Activated naive CD4-positive, alpha-beta T cell treated with Interleukin-2 at 50 U/mL for 16 hours (primary cell): ENCODE data around the gene ABCC3.

Source experiments
- DNase-seq: peaks from one replicate; pipeline ENCODE4 v3.0.0-alpha.2; 2020

Gene ABCC3

GRCh38 chr17:50605429-50605828, 29.3 kb upstream of the ABCC3 start:
- no peak for DNase-seq

- no peak for DNase-seq
Measured at GRCh38 chr17:50607522-50608175, 27.0 kb upstream of the ABCC3 start.

GRCh38 chr17:50608700-50609379, 25.8 kb upstream of the ABCC3 start:
- no peak for DNase-seq

GRCh38 chr17:50609380-50610074, 25.2 kb upstream of the ABCC3 start:
- DNase-seq, result no peak

GRCh38 chr17:50611634-50612033, 23.0 kb upstream of the ABCC3 start:
- DNase-seq, result no peak

- no peak for DNase-seq
Measured at GRCh38 chr17:50612281-50612680, 22.4 kb upstream of the ABCC3 start.

GRCh38 chr17:50613007-50613992, 21.4 kb upstream of the ABCC3 start:
- DNase-seq, result no peak

- DNase-seq, result no peak
Measured at GRCh38 chr17:50614471-50615051, 20.1 kb upstream of the ABCC3 start.

- no peak for DNase-seq
Measured at GRCh38 chr17:50615828-50616227, 18.9 kb upstream of the ABCC3 start.

- no peak for DNase-seq
Measured at GRCh38 chr17:50618300-50618699, 16.4 kb upstream of the ABCC3 start.

GRCh38 chr17:50618941-50619340, 15.7 kb upstream of the ABCC3 start:
- no peak for DNase-seq

- DNase-seq, result no peak
Measured at GRCh38 chr17:50619489-50619888, 15.2 kb upstream of the ABCC3 start.

GRCh38 chr17:50620237-50620636, 14.4 kb upstream of the ABCC3 start:
- no peak for DNase-seq

GRCh38 chr17:50620858-50621257, 13.8 kb upstream of the ABCC3 start:
- no peak for DNase-seq

GRCh38 chr17:50621574-50622031, 13.1 kb upstream of the ABCC3 start:
- DNase-seq, result no peak

GRCh38 chr17:50624321-50624934, 10.3 kb upstream of the ABCC3 start:
- DNase-seq, result no peak

- DNase-seq, result no peak
Measured at GRCh38 chr17:50625032-50625871, 9.4 kb upstream of the ABCC3 start.

GRCh38 chr17:50626037-50626574, 8.6 kb upstream of the ABCC3 start:
- peak; percentile 64 for DNase-seq

GRCh38 chr17:50627036-50627781, 7.5 kb upstream of the ABCC3 start:
- no peak for DNase-seq
